CD8-positive, alpha-beta memory T cell (primary cell): ENCODE measurements around the gene NRDE2. TPM values are rescaled to one million over a fixed set of nuclear protein-coding genes. Genes with fewer than 3 reads are reported as not detected.
"Not testable (repeated sequence)": the region's sequence is repeated elsewhere in the genome, so short reads cannot be mapped to it uniquely, and the experiment has no call there.

Source experiments
- CTCF ChIA-PET: fragments of 350-600 bp; sonication (Branson Sonifier 250); formaldehyde crosslinking; loops from one replicate; lab custom pipeline; 2021; ENCODE audit warnings: antibody characterized with exemption; lab: Charles Lee
- POLR2A ChIA-PET: fragments of 350-600 bp; sonication (Branson Sonifier 250); formaldehyde crosslinking; loops from one replicate; lab custom pipeline; 2021; ENCODE audit warnings: antibody characterized with exemption; lab: Charles Lee
- DNase-seq, 5 donors: peaks; one replicate each; pipeline versions ENCODE4 v3.0.0 to v3.0.0-alpha.2; 2020 to 2022; ENCODE audit warnings: mixed read lengths in 1 of 5
- H3K27ac ChIP-seq: one replicate; pipeline ENCODE4 v1.7.0; 2013; ENCODE audit warnings: low read depth, mild to moderate bottlenecking, low read length, moderate library complexity
- H3K27me3 ChIP-seq: 2 replicates; pipeline ENCODE4 v1.7.0; 2013; ENCODE audit warnings: low read length, mild to moderate bottlenecking; ENCODE audit not compliant: insufficient read depth, poor library complexity, severe bottlenecking
- H3K36me3 ChIP-seq: 2 replicates; pipeline ENCODE4 v1.7.0; 2013; ENCODE audit warnings: mild to moderate bottlenecking, low read length, moderate library complexity; ENCODE audit not compliant: insufficient read depth
- H3K4me1 ChIP-seq: 2 replicates; pipeline ENCODE4 v1.7.0; 2013; ENCODE audit warnings: mild to moderate bottlenecking, low read length, moderate library complexity; ENCODE audit not compliant: insufficient read depth
- H3K4me3 ChIP-seq: 2 replicates; pipeline ENCODE4 v1.7.0; 2013; ENCODE audit warnings: mild to moderate bottlenecking, low read length
- H3K9me3 ChIP-seq: 2 replicates; pipeline ENCODE4 v1.7.0; 2013; ENCODE audit warnings: mild to moderate bottlenecking, low read length
- H3K27ac Mint-ChIP-seq, 8 donors: one replicate each; pipeline ENCODE4 v1.8.0; 2020 to 2021; ENCODE audit warnings: mixed read lengths in 8 of 8, mild to moderate bottlenecking in 6 of 8, inconsistent platforms in 3 of 8, moderate library complexity in 3 of 8
- H3K27me3 Mint-ChIP-seq, 2 donors: one replicate each; pipeline ENCODE4 v1.8.0; 2020 to 2021; ENCODE audit warnings: mixed read lengths in 2 of 2, mild to moderate bottlenecking in 1 of 2, moderate library complexity in 1 of 2
- H3K36me3 Mint-ChIP-seq, 3 donors: one replicate each; pipeline ENCODE4 v1.8.0; 2020 to 2021; ENCODE audit warnings: mixed read lengths in 3 of 3, inconsistent platforms in 1 of 3, mild to moderate bottlenecking in 1 of 3
- H3K4me1 Mint-ChIP-seq, 3 donors: one replicate each; pipeline ENCODE4 v1.8.0; 2020 to 2021; ENCODE audit warnings: mixed read lengths in 3 of 3, inconsistent platforms in 1 of 3, mild to moderate bottlenecking in 1 of 3
- H3K4me3 Mint-ChIP-seq, 7 donors: one replicate each; pipeline ENCODE4 v1.8.0; 2020 to 2021; ENCODE audit warnings: mixed read lengths in 7 of 7, mild to moderate bottlenecking in 6 of 7, moderate library complexity in 4 of 7, inconsistent platforms in 2 of 7
- H3K9me3 Mint-ChIP-seq, 5 donors: one replicate each; pipeline ENCODE4 v1.8.0; 2020 to 2022; ENCODE audit warnings: mixed read lengths in 5 of 5, mild to moderate bottlenecking in 3 of 5, moderate library complexity in 2 of 5, inconsistent platforms in 1 of 5
- polyA plus RNA-seq: library from polyadenylated mRNA; unstranded; fragments of 300-500 nt; fragmentation: Illumina TruSeq; gene quantifications from one replicate; pipeline ENCODE4 v1.2.3, GENCODE V29; 2021
- total RNA-seq, 2 experiments: library from RNA; stranded (reverse); gene quantifications; one replicate each; pipeline ENCODE4 v1.2.3, GENCODE V29; 2021

The NRDE2 gene
- total and polyA plus RNA-seq, 3 experiments from 2014 or later: 10.7 to 28.7 (median 25.8) TPM

DNA sequence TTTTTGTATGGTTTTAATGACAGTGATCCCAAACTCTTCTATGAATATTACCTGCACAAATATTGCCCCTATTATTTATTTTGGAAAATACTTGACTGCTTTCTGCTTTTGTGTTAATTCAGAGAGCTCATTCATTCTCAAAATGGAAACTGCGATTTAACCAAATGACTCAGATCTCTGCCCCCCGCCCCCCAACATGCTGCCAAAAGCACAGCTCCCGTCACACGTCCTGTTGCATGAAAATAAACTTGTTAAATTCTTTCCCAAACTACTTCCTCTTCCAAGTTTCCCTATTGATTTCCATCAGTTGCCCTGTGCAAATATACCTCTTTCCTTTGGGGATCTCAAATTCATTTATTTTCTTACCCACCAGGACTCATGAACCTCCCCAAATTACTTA, 18.0 kb upstream of the NRDE2 start:
- Mint-ChIP-seq H3K36me3 (no peaks in the 10 kb centered on the region), H3K4me1 (no peaks in the 10 kb centered on the region), H3K9me3 (no peaks in the 10 kb centered on the region), H3K27ac (no peak overlapping the region), H3K4me3 (no peak overlapping the region), H3K27me3 (peaks cover 5% of the 10 kb centered on the region in 2 donors)
- no peaks in the 10 kb centered on the region for H3K27me3 ChIP-seq
- no peak overlapping the region for H3K4me3 ChIP-seq
- ChIA-PET POLR2A (no interaction called here), CTCF (interaction anchor here (0.7 kb wide), 1 partner anchor 9 kb away, joined by 3 read pairs; no protein-coding TSS in a partner anchor)
- H3K4me1 ChIP-seq: no peaks in the 10 kb centered on the region
- H3K9me3 ChIP-seq: no peaks in the 10 kb centered on the region
- H3K36me3 ChIP-seq: no peaks in the 10 kb centered on the region
- DNase-seq: no peak
- H3K27ac ChIP-seq: no peak overlapping the region

DNA sequence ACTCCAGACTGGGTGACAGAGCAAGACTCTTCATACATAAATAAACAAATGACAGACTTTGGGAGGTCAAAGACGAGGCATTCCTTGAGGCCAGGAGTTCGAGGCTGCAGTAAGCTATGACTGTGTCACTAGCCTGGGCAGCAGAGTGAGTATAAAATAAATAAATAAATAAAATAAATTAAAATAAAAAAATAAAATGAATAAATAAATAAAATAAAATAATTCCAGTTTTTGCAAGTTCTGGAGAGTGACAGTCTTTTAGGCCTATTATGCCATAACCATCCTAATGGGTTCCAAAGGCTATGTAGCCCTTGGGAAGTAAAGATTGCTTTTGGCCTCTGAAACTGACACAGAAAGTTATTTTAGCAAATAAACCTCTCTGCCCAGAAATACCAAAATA, 16.5 kb upstream of the NRDE2 start:
- Mint-ChIP-seq H3K4me1 (no peaks in the 10 kb centered on the region), H3K27ac (no peak overlapping the region), H3K27me3 (peaks cover 0 to 5% of the 10 kb centered on the region in 2 donors), H3K36me3 (no peaks in the 10 kb centered on the region), H3K9me3 (no peaks in the 10 kb centered on the region), H3K4me3 (no peak overlapping the region)
- ChIA-PET CTCF (no interaction called here), POLR2A (no interaction called here)
- Histone ChIP-seq H3K27ac (no peak overlapping the region), H3K36me3 (no peaks in the 10 kb centered on the region), H3K4me3 (no peak overlapping the region), H3K27me3 (no peaks in the 10 kb centered on the region), H3K4me1 (no peaks in the 10 kb centered on the region), H3K9me3 (no peaks in the 10 kb centered on the region)
- DNase-seq: no peak

DNA sequence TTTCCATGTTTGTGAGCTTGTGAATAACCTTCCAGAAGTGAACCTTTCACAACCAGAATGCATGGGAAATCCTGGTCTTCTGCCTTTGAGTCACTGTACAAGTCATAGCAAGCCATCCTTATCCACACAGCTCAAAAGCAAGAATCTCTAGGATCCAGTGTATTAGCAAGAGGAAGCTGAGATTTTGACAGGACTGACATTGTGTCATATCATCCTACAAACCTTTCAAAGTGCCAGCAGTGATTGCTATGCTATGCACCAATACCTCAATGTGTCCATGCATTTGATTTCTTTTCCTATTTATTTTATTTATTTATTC, 13.5 kb upstream of the NRDE2 start:
- CTCF ChIA-PET: no interaction called here

DNA sequence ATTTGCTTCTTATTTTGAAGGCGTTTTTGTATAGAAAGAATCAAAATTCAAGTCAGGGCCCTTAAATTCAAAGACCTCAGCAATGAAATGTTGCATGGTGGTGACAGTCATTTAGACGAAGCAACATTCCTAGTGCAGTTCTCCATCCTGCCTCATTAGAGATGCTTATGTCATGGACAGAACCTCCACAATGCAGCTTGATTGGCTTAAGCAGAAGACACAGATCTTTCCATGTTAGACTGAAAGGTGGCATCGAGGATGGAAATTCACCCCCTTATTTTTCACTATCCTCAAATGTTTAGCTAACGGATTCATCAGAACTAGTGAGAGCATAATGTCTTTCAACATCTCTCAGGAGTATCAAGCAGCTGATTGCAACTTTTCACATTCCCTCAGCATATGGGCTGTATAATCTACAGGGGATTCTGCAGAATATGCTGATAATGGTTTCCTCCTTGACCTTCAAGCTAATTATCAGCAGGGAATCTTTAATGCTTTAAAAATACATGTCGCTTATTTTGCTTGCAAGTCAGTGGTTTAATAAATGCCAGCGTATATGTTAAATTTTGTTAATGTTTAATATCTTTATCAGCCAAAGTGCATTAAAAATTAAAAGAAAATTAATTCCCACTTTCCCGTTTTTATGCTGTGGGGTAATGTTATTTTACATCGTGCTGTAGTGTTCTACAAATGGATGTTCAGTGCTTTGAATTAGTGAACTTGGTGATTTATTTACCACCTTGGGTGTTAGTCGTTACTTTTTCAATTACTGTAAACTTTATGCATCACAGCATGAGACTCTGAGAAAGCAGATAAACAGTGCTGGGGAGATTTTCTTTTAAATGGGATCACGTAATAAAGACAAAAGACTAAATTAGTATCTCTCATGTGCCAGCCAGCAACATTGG, 12.8 kb upstream of the NRDE2 start:
- DNase-seq: no peak
- H3K36me3 Mint-ChIP-seq: no peaks in the 10 kb centered on the region
- Histone ChIP-seq H3K27me3 (no peaks in the 10 kb centered on the region), H3K27ac (no peak overlapping the region), H3K9me3 (no peaks in the 10 kb centered on the region), H3K4me1 (no peaks in the 10 kb centered on the region), H3K4me3 (no peak overlapping the region), H3K36me3 (no peaks in the 10 kb centered on the region)
- no peak overlapping the region for H3K27ac Mint-ChIP-seq
- no peaks in the 10 kb centered on the region for H3K9me3 Mint-ChIP-seq
- no peaks in the 10 kb centered on the region for H3K4me1 Mint-ChIP-seq
- CTCF ChIA-PET: no interaction called here
- no peak overlapping the region for H3K4me3 Mint-ChIP-seq
- peaks cover 5 to 12% of the 10 kb centered on the region in 2 donors for H3K27me3 Mint-ChIP-seq
- POLR2A ChIA-PET: interaction anchor here (0.6 kb wide), 1 partner anchor 14 kb away, joined by 3 read pairs; no protein-coding TSS in a partner anchor

More for the DNA sequence above, 13.5 kb upstream of the NRDE2 start:
- DNase-seq: no peak
- Mint-ChIP-seq H3K9me3 (no peaks in the 10 kb centered on the region), H3K27me3 (peaks cover 2 to 6% of the 10 kb centered on the region in 2 donors), H3K4me3 (no peak overlapping the region), H3K27ac (no peak overlapping the region), H3K36me3 (no peaks in the 10 kb centered on the region), H3K4me1 (no peaks in the 10 kb centered on the region)
- Histone ChIP-seq H3K4me3 (no peak overlapping the region), H3K27ac (no peak overlapping the region), H3K4me1 (no peaks in the 10 kb centered on the region), H3K27me3 (no peaks in the 10 kb centered on the region), H3K9me3 (no peaks in the 10 kb centered on the region), H3K36me3 (no peaks in the 10 kb centered on the region)
- POLR2A ChIA-PET: interaction anchor here (0.6 kb wide), 1 partner anchor 14 kb away, joined by 3 read pairs; no protein-coding TSS in a partner anchor

DNA sequence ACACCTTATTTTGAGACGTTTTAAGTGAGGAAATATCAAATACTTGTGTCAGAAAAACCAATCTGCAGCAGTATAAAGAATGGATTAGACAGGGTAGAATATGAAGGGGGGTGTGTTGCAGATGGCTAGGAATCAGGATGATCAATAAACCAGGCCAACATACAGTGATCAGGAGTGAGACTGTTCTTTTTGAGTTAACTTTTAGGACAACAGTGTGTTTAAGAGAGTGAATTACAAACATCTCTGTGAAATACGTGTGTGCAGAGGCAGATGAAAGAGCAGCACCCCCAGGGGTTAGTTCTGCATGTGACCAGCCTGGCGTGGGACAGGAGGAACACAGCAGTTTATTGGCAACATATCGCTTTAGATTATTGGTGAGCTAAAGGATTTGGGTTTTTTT, 10.6 kb upstream of the NRDE2 start:
- no peak overlapping the region for H3K4me3 Mint-ChIP-seq
- Histone ChIP-seq H3K27me3 (no peaks in the 10 kb centered on the region), H3K36me3 (no peaks in the 10 kb centered on the region), H3K4me1 (no peaks in the 10 kb centered on the region), H3K4me3 (no peak overlapping the region), H3K9me3 (no peaks in the 10 kb centered on the region), H3K27ac (no peak overlapping the region)
- no peaks in the 10 kb centered on the region for H3K4me1 Mint-ChIP-seq
- peaks cover 0 to 4% (median 0%) of the 10 kb centered on the region in 3 donors for H3K36me3 Mint-ChIP-seq
- ChIA-PET POLR2A (no interaction called here), CTCF (no interaction called here)
- peaks cover 11 to 28% of the 10 kb centered on the region in 2 donors for H3K27me3 Mint-ChIP-seq
- DNase-seq: no peak
- H3K9me3 Mint-ChIP-seq: no peaks in the 10 kb centered on the region
- H3K27ac Mint-ChIP-seq: no peak overlapping the region

DNA sequence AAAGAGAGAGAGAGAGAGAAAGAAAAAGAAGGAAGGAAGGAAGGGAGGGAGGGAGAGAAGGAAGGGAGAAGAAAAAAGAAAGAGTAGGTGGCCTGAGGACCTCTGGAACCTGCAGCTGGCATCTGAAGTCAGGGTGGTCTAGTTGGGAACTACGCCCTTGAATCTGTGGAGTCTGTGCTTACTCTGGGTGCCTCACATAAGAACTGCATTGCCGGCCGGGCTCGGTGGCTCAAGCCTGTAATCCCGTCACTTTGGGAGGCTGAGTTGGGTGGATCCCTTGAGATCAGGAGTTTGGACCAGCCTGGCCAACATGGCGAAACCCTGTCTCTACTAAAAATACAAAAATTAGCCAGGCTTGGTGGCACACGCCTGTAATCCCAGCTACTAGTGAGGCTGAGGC, 10.0 kb upstream of the NRDE2 start:
- Mint-ChIP-seq H3K27ac (no peak overlapping the region), H3K4me1 (no peaks in the 10 kb centered on the region), H3K9me3 (no peaks in the 10 kb centered on the region), H3K27me3 (peaks cover 16 to 34% of the 10 kb centered on the region in 2 donors), H3K4me3 (no peak overlapping the region), H3K36me3 (peaks cover 0 to 4% (median 0%) of the 10 kb centered on the region in 3 donors)
- Histone ChIP-seq H3K36me3 (no peaks in the 10 kb centered on the region), H3K9me3 (no peaks in the 10 kb centered on the region), H3K27me3 (no peaks in the 10 kb centered on the region), H3K27ac (no peak overlapping the region), H3K4me3 (no peak overlapping the region), H3K4me1 (no peaks in the 10 kb centered on the region)
- ChIA-PET CTCF (no interaction called here), POLR2A (no interaction called here)
- no peak for DNase-seq

DNA sequence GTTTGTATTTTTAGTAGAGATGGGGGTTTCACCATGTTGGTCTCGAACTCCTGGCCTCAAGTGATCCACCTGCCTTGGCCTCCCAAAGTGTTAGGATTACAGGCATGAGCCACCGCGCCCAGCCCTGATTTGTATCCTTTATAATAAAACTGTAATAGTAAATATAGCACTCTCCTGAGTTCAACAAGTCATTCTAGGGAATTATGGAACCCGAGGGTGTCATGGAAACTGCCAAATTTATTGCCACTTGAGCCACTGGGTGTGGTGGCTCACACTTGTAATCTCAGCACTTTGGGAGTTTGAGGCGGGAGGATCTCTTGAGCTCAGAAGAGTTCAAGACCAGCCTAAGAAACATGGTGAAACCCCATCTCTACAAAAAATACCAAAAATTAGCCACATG, 9.5 kb upstream of the NRDE2 start:
- H3K36me3 ChIP-seq, H3K36me3 Mint-ChIP-seq, H3K4me3 ChIP-seq, H3K4me3 Mint-ChIP-seq, H3K9me3 ChIP-seq, CTCF ChIA-PET, H3K27ac ChIP-seq, POLR2A ChIA-PET, H3K27ac Mint-ChIP-seq, H3K4me1 ChIP-seq, H3K27me3 ChIP-seq, H3K9me3 Mint-ChIP-seq, H3K4me1 Mint-ChIP-seq, DNase-seq: not testable (repeated sequence)
- H3K27me3 Mint-ChIP-seq: peaks cover 17 to 38% of the 10 kb centered on the region in 2 donors

DNA sequence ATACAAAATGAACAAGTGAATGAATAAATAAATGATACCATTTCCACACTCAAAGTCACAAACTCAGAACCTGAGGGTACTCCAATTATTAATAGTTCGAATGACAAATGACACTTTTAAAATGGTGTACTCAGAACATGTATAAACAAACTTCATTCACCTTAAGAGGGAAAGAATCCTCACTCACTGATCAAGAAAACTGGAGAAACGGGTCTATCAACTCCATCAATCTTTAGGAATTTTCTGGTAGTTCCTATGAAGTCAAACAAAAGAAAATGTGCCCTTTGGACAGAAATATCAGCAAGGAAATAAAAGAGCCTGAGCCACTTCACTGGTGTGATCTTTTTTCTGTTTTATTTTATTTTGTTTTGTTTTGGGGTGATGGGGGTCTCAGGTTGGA, 5.2 kb upstream of the NRDE2 start:
- ChIA-PET CTCF (no interaction called here), POLR2A (no interaction called here)
- no peaks in the 10 kb centered on the region for H3K27me3 ChIP-seq
- Mint-ChIP-seq H3K4me1 (peaks cover 6 to 7% (median 6%) of the 10 kb centered on the region in 3 donors), H3K27me3 (peaks cover 29 to 47% of the 10 kb centered on the region in 2 donors), H3K27ac (no peak overlapping the region), H3K4me3 (no peak overlapping the region), H3K36me3 (peaks cover 0 to 4% (median under 1%) of the 10 kb centered on the region in 3 donors), H3K9me3 (no peaks in the 10 kb centered on the region)
- no peak for DNase-seq
- H3K36me3 ChIP-seq: no peaks in the 10 kb centered on the region
- H3K4me1 ChIP-seq: no peaks in the 10 kb centered on the region
- no peak overlapping the region for H3K4me3 ChIP-seq
- H3K27ac ChIP-seq: no peak overlapping the region
- no peaks in the 10 kb centered on the region for H3K9me3 ChIP-seq
